Measurements from ENCODE around the gene INTS14.

INTS14 gene

DNA sequence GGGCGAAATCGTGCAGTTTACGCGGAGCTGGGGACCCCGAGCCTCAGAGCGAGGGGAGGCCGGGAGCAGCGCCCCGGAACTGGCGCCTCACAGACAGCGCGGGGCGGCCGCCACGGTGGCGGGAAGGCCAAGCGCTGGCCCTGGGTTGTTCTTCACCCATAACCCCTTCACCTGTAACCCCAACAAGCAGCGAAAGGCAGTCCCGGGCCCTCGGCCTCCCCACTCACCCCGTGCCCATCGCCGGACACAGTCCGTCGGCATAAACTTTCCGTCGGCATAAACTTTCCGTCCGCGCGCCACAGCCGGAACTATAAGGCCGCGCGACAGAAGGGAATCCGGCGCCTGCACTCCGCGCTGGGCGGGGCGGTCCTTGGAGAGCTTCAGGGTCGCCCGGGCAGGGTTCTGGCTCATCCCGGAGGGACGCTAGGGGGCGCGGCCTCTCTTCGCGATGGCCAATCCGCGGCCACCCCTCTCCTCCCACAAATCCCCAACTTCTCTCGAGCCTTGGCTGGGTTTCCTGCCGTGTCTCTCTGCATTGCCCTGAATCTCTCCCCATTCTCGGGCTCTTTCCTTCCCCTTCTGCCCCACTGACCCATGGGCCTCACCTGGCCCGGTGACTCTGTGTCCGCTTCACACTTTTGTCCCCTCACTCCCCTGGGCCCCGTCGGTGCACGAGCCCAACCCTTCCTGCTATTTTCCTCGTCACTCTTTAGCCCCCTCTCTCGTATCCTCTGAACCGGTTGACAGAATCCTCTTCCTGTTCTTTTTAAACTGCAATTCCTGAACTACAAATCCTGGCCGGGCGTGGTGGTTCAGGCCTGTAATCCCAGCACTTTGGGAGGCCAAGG, at the start of gene INTS14:
Gene INTS14, minus strand, starts transcription at position 261 of the 848 bp plus-strand sequence. CDS start 3,751 bp downstream, outside the sequence.
- DNase-seq (ENCODE audit: low read depth in 2 of 2), result peak; percentile 91

DNA sequence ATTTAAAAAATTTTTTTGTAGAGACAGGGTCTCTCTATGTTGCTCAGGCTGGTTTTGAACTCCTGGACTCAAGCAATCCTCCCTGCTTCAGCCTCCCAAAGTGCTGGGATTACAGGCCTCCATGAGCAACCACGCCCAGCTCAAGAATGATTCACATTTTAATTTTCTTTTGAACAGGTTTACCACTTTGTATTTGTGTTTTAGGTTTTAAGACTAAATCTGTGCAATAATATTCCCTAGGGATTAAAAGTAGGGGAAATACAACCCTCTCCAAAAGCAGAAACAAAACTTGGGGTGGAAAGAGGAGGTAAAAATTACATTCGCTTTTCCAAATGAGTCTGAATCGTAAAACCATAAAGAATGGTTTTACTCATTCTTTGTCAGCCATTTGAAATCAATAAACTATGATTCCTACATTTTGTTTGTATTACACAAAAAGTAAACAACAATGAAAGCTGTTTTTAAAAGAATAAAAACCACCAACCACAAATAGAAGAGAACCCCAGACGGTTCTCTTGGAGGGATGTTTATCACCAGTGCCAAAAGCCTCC, 48.6 kb upstream of the INTS14 start:
- DNase-seq (ENCODE audit: low read depth in 2 of 2), result no peak

DNA sequence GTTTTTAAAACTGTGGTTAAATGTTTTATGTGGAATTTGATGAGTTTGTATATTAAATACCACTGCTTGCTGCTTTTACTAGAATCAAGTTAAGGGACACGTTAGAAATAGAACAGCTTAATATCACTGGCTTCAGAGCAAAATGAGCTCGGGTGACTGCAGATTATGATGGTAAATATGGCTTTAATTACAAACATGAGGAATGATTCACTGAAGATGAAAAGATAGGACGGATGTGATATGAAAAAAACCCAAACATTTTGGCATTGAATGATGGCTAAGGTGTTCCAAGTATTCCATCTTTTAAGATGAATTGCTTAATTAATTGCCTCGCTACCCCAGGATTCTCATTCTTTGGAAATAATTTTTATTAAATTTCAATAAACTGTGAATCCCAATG, 44.5 kb upstream of the INTS14 start:
- no peak for DNase-seq (ENCODE audit: low read depth in 2 of 2)

DNA sequence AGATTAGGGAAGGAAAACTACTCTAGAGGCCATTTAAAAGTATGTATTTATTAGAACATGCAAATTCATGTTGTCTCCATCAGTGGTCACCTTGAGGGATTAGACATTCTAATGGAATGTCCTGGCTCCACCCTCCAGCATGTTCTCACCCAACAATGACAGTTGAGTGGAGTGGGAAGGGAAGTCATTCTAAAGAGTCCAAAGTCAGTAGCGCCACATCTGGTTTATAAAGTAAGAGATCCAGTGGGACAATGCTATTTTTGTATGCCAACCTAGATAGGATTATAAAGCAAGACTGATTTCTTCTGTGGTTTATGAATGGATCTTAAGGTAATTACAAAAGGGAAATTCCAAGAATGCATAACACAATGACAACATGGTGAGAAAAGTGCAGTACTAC, 44.1 kb upstream of the INTS14 start:
- peak; percentile 4 to 9 for DNase-seq (ENCODE audit: low read depth in 2 of 2)

DNA sequence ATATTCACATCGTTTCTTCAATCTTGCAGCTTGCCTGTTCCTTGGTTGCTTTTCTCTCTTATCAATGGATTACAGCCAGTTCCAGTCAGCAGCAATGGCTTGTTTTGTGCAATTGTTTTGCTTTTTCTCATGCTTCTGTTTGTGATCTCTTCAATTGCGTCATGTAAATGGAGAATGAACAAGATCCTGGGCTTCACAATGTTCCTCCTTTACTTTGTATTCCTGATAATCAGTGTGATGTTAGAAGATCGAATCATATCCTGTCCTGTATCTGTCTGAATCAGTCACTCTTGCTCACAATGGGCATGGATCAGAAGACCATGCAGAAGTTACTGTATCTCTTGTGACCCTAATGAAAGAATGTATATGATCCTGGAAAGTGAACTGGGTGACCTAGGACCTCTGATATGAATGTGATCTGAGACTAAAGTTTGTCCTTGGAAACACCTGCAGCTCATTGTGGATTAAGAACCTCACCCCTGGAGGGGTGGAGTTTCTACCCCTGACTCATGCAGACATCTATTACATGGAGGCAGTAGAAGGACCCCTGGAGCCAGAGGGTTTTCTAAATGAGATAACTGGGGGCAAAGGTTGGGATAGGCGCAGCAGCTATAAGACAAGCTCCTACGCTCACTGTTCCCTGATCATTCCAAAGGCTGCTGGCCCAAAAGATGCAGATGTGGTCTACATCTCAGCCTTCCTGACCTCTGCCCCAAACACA, 43.0 kb upstream of the INTS14 start:
- DNase-seq (ENCODE audit: low read depth in 2 of 2), result no peak

DNA sequence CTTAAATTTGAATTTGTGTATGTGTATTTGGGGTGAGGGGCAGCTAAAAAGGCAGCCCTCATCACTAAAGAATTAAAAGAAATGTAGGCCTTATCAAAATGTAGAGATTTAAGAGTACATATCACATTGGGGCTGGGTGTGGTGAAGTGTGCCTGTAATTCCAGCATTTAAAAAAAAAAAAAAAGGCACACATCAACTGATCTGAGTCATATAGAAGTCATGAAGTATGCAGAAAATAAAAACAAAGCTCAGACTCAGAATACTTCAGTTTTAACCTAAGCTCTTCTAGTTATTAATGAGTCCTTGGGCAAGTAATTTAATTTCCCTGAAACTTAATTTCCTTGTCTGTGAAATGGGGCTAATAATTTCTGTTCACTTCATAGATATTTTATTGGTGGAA, 42.4 kb upstream of the INTS14 start:
- peak in 1 of 2 experiments; percentile 12 for DNase-seq (ENCODE audit: low read depth in 2 of 2)

DNA sequence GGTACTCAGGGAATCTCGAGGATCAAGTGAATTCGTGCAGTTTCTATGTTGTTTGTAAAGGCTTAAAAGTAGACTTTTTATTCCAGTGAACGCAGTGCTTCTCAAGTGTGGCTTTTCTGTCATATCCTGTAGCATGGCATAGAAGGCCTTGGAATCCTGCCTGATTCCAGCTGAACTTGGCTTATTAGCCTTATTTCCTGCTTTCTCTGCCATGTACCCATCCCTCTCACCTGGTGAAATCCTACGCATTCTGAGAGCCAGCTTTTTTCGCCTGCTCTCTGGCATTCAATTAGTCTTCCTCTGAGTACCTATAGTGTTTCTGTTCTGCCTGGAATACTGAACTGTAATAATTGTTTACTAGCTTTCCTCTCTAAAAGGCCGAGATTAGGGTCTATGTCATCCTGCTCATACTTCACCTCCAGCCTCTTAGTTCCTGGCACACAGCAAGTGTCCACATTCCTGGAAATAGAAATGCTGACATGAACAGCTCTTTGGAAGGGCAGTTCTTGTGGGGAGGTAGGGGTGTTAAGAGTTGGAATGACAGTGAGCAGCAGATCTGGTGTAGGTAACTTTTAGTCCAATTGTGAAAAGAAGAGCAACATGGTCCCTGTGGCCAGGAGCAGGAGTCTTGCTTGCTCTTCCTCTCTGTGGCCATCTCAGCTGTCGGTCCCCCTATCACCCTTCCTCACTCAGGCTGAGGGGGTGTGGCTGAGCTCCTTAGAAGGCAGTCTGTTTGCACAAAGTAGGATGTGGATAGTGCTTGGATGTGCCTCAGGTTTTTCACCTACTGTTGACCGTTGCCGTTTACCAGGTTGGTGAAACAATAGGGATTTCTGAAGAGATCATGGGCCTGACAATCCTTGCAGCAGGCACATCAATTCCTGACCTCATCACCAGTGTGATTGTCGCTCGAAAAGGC, 41.2 kb upstream of the INTS14 start:
- no peak for DNase-seq (ENCODE audit: low read depth in 2 of 2)

DNA sequence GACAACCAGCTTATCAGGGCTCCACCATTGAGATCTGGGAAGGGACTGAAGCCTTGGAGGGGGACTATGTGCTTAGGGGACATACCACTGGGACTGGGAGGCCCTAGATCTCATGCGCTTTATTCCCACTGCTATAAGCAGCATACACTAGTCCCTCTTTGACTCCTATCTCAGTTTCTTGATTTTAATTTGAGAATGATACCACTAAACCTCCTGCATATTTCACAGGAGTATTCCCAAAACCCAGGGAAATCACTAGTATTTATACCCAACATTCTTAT, 40.1 kb upstream of the INTS14 start:
- DNase-seq (ENCODE audit: low read depth in 2 of 2), result no peak

DNA sequence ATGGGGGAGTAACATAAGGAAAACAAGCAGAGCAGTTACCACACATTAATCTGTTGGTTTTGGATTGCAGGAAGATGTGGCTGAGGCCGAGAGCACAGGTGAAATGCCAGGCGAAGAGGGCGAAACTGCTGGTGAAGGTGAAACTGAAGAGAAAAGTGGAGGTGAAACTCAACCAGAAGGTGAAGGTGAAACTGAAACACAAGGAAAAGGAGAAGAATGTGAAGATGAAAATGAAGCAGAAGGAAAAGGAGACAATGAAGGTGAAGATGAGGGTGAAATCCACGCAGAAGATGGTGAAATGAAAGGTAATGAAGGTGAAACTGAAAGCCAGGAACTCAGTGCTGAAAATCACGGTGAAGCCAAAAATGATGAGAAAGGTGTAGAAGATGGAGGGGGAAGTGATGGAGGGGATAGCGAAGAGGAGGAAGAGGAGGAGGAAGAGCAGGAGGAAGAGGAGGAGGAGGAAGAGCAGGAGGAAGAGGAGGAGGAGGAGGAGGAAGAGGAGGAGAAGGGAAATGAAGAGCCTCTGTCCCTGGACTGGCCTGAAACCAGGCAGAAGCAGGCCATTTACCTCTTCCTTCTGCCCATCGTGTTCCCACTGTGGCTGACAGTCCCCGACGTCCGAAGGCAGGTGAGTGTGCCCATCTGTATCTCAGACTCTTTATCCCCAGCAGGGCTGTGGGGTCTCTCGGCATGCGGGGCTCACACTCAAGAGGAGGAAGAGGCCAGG, 39.5 kb upstream of the INTS14 start:
- no peak for DNase-seq (ENCODE audit: low read depth in 2 of 2)

DNA sequence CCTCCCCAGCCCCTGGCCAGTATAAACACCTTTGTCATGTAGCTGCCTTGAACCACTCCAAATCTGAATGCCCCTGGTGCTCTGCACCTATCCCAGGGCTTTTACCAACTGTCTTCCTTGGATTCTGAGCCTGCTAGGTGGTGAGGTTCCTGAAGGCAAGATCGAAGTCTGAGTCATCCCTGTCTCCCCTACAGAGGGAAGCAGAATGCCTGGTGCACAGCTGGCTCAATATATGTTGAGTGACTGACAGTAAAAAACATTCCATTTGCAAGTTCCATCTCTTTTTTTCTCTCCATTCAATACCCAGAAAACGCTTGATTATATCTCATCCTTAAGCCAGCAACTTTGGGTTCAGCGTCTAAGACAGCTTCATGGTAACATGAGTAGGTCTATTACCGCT, 35.6 kb upstream of the INTS14 start:
- DNase-seq (ENCODE audit: low read depth in 2 of 2), result peak; percentile 24 to 31

DNA sequence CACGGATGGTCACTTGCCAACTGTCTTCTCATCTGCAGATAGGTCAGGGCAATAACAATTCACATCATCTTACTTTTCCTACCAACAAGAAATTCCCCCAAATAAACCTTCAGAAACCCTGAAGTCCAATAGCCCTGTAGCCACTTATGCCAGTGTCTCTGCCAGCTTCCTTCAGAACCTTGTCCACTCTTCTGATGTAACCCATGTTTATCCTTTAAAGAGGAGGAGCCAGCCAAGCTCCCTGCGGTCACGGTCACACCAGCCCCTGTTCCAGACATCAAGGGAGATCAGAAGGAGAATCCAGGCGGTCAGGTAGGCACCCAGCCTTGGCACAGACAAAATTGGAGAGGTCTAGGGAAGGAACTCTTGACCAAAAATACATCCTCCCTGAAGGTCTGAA, 34.5 kb upstream of the INTS14 start:
- DNase-seq (ENCODE audit: low read depth in 2 of 2), result no peak

DNA sequence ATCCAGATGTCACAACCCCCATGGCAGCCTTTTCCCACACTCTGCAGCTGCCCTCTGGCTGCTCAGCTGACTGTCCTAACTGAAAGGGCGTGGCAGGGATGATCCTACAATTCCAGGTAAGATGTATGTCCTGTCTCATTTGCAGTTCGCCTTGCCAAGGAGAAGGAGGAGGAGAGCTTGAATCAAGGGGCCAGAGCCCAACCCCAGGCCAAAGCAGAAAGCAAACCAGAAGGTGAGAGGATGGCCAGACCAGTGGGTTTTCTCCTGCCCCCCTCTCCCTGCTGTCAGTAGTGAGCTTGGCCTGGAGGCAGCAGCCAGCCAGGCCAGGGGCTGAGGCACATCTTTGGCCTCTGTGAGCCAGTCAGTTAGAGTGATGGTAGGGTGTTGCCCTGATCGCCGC, 33.4 kb upstream of the INTS14 start:
- no peak for DNase-seq (ENCODE audit: low read depth in 2 of 2)

DNA sequence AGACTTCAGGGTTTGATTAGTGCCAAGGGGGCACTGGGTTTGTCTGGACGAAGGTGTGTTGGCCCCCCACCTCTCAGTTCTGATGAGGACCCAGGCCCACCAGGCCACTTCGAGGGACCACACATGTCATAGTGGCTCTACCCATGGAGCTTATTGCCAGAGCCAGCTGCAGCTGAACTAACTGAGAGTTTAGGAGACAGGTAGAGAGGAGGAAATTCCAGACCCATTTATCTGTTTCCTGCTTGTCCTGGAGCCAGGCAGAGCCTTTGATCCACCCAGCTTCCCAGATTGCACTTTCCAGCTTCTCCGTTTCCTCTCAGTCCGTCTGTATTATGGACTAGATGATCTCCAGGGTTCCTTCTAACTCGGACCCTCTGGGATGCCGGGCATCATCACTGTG, 31.7 kb upstream of the INTS14 start:
- no peak for DNase-seq (ENCODE audit: low read depth in 2 of 2)

DNA sequence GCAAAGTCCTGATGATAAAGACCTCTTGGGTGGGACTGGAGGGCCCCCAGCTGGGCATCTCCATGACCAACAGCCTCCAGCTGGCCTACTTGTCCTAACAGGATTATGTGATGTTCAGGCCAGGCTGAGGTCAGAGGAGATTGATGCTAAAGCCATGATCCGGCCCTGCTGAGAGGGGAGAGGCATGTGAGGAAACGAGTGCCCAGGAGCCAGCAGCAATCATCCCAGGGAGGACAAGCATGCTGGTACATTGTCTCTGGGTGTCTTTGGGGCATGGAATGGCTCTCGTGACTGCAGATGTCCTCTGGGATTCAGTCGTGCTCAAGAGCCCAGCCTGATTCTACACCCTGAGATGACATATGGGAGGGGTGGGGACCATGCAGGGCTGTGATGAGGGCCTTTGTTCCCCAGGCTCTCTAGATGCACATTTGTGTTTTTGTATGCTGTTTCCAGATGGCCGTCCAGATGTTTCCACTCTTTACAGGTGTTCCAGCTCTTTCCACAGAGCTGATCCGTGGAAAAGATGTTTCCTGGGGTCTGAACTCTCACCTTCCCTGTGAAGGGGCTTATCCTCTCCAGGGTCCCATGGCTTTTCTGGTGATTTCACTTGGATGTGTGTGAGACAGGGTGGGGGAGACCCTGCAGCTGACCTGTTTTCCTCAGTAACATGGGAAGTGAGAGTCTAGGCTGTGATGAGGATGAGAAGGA, 31.0 kb upstream of the INTS14 start:
- no peak for DNase-seq (ENCODE audit: low read depth in 2 of 2)

DNA sequence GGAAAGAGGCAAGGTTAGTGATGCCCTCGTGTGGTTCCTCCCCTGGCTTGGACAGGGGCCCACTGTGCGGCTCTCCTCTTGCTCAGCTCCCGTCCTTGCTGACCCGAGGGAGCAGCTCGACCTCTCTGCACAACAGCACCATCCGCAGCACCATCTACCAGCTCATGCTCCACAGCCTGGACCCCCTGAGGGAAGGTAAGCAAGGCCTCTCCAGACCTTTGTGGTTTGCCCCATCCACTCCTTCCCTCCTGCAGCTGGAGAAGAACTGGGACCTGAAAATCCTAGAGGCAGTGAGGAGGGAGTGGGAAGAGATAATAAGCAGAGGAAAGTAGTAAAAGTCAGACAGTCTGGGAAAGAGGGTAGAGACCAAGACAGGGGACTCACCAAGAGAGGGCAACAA, 28.6 kb upstream of the INTS14 start:
- no peak for DNase-seq (ENCODE audit: low read depth in 2 of 2)

DNA sequence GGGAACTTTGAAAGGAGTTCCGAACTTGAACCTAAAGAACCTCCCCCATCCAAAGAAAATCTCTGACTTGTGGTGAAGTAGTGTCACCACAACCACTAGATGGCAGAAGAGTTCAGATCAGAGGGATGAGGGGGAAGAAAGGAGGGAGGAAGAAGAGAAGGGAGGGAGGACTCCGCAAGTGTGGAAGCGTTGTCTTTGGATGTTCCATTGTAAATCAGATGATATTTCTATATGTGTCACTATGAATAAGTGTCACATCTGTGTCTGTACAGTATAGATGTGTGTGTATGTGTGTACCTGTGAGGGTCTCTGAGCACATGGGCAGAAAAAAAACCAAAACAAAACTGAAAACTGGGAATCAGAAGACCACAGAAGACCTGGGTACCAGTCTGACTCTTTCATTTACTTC, 27.8 kb upstream of the INTS14 start:
- peak; percentile 68 to 73 for DNase-seq (ENCODE audit: low read depth in 2 of 2)

DNA sequence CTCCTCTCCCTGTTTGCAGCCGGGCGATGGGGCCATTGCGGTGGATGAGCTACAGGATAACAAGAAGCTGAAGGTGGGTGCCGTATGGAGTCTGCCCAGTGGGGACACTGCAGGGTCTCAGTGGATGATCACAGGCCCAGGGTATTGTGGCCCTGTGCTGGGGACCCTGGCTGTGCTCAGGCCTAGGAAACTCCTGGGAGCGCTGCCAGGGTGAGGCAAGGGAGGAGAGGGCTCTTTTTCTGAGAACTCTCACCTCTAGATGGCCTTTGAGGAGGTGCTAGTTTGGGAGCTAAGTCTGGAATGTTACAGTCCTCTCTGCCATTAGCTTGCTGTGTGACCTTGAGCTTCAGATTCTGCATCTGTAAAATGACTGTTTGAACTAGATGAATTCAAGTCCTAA, 27.2 kb upstream of the INTS14 start:
- no peak for DNase-seq (ENCODE audit: low read depth in 2 of 2)

DNA sequence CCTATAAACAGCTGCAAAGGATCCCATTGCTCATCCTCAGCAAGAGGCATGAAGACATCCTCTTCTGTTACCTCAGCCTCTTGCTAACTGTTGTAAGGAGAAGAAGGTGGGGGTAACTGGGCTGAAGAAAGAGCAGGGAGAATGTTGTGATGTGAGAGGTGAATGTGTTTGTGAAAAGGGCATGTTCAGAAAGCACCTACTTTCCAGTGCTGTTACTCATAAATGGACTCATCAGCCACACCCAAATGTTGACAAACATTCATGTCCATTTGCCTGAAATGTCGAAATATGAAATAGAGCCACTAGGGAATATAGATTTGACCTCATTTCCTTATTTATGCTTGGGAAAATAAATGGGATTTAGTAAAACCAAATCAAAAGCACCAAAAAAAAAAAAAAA, 23.4 kb upstream of the INTS14 start:
- no peak for DNase-seq (ENCODE audit: low read depth in 2 of 2)

DNA sequence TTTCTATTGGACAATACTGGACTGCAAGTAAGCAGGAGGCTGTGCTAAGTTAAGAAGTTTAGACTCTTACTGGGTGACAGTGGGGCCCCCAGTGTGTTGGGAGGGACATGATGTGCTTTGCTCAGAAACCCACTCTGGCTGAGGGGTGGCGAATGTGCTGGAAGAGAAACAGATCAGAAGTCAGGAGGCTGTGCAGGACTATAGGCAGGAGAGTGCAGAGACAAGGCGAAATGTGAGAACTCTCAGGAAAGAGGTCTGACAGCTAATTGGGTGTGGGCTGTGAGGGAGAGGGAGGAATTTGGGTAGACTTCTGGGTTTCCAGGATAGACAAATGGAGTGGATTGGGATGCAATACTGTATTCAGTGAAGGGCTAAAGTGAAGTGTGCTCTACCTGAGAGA, 22.8 kb upstream of the INTS14 start:
- no peak for DNase-seq (ENCODE audit: low read depth in 2 of 2)

DNA sequence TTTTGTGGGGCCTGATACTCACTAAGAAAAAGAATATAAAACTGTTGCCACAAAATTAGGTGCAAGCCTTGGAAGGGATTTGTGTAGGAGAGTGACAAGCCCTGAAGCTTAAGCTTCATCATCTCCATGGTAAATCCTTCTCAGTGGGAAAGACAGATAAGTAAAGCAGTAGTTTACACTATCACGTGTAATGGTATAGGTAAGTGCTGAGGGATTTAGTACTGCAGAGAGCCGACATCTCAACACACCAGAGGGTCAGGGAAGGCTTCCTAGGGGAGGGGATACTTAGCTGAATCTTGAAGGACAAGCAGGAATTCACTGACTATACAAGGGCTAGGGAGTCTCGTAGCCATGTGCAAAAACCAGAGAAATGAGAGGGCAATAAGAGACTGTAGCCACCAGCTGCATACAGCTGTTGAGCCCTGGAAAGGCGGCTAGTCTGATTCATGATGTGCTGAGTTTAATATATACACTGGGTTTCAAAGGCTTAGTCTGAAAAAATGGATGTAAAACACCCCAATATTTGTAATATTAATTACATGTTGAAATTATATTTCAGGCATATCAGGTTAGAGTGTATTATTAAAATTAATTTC, 21.9 kb upstream of the INTS14 start:
- DNase-seq (ENCODE audit: low read depth in 2 of 2), result no peak

Data from fibroblast of skin of left quadriceps (primary cell).